Prostate gland (tissue), 2 donors: Measurements from ENCODE around the gene CPXM2.

ENCODE experiments used
- CTCF ChIP-seq, 4 experiments: fragments of 200-600 bp in 2 of 4; fragments of 450-650 bp in 2 of 4; sonication (generic) in 2 of 4; IDR thresholded peaks; 1 replicate in 3 of 4; 2 replicates in 1 of 4; pipeline ENCODE4 v1.5.1; 2016 to 2019; ENCODE audit warnings: antibody characterized with exemption in 4 of 4, mild to moderate bottlenecking in 2 of 4, moderate library complexity in 2 of 4
- POLR2A ChIP-seq: fragments of 450-650 bp; IDR thresholded peaks from one replicate; pipeline ENCODE4 v1.6.1; 2016; ENCODE audit warnings: antibody characterized with exemption, mild to moderate bottlenecking

- TF ChIP-seq CTCF (IDR thresholded peaks at IDR 0.05), result no peak
- no peak for TF ChIP-seq POLR2A
Measured at GRCh38 chr10:123807444-123808035, 84.1 kb downstream of the CPXM2 start.
